GM19351 (cell line): ENCODE measurements around the gene CNPY1.

Experiments used
- ATAC-seq: cut with Tn5 transposase; IDR thresholded peaks from one replicate; pipeline ENCODE4 v1.9.1; 2021; ENCODE audit warnings: mild to moderate bottlenecking, moderate library complexity; ENCODE audit not compliant: unreplicated experiment

The CNPY1 gene

GRCh38 chr7:155490697-155491628 lies 55.4 kb downstream of the CNPY1 start:
- peak; percentile 96 for ATAC-seq

GRCh38 chr7:155489862-155490696 lies 56.3 kb downstream of the CNPY1 start:
- peak; percentile 32 for ATAC-seq

GRCh38 chr7:155489158-155489840 lies 57.1 kb downstream of the CNPY1 start:
- no peak for ATAC-seq

- ATAC-seq = no peak
These were observed 57.8 kb downstream of the CNPY1 start for GRCh38 chr7:155488483-155489127.

- ATAC-seq = no peak
These were observed 58.6 kb downstream of the CNPY1 start for GRCh38 chr7:155487509-155488482.

- ATAC-seq = no peak
These were observed 59.4 kb downstream of the CNPY1 start for GRCh38 chr7:155486783-155487508.

GRCh38 chr7:155484483-155485399 lies 61.6 kb downstream of the CNPY1 start:
- ATAC-seq = no peak

- ATAC-seq = no peak
These were observed 62.5 kb downstream of the CNPY1 start for GRCh38 chr7:155483868-155484325.

GRCh38 chr7:155483245-155483644 lies 63.1 kb downstream of the CNPY1 start:
- ATAC-seq = no peak

GRCh38 chr7:155482511-155483183 lies 63.7 kb downstream of the CNPY1 start:
- no peak for ATAC-seq

GRCh38 chr7:155481764-155482163 lies 64.6 kb downstream of the CNPY1 start:
- ATAC-seq = no peak

- peak; percentile 98 for ATAC-seq
These were observed 68.9 kb downstream of the CNPY1 start for GRCh38 chr7:155477476-155477875.

GRCh38 chr7:155471718-155472117 lies 74.6 kb downstream of the CNPY1 start:
- ATAC-seq = no peak

- no peak for ATAC-seq
These were observed 75.4 kb downstream of the CNPY1 start for GRCh38 chr7:155470686-155471638.

GRCh38 chr7:155470186-155470487 lies 76.2 kb downstream of the CNPY1 start:
- no peak for ATAC-seq
